Measurements from ENCODE around the gene STK36.
"Not testable (repeated sequence)": the region's sequence is repeated elsewhere in the genome, so short reads cannot be mapped to it uniquely, and the experiment has no call there.

The STK36 gene

GRCh38 chr2:218671097-218671653 lies 711 bp upstream of the STK36 start:
- Histone ChIP-seq H3K4me3 (replicated peaks; ENCODE audit: insufficient read depth, low read length) (peak overlapping the region; percentile 100), H3K27me3 (ENCODE audit: insufficient read depth, poor library complexity, severe bottlenecking) (no peaks in the 10 kb centered on the region), H3K27ac (replicated peaks) (peak overlapping the region; percentile 71)
- no peak for DNase-seq (ENCODE audit: low read depth in 1 of 2, low spot score in 1 of 2)
- no peak for TF ChIP-seq POLR2AphosphoS5 (IDR thresholded peaks at IDR 0.05; ENCODE audit: low read depth)

- H3K4me3 ChIP-seq (replicated peaks; ENCODE audit: insufficient read depth, low read length) = no peak overlapping the region
- peak; percentile 61 to 63 for DNase-seq (ENCODE audit: low read depth in 1 of 2, low spot score in 1 of 2)
- TF ChIP-seq, protein P1, sequence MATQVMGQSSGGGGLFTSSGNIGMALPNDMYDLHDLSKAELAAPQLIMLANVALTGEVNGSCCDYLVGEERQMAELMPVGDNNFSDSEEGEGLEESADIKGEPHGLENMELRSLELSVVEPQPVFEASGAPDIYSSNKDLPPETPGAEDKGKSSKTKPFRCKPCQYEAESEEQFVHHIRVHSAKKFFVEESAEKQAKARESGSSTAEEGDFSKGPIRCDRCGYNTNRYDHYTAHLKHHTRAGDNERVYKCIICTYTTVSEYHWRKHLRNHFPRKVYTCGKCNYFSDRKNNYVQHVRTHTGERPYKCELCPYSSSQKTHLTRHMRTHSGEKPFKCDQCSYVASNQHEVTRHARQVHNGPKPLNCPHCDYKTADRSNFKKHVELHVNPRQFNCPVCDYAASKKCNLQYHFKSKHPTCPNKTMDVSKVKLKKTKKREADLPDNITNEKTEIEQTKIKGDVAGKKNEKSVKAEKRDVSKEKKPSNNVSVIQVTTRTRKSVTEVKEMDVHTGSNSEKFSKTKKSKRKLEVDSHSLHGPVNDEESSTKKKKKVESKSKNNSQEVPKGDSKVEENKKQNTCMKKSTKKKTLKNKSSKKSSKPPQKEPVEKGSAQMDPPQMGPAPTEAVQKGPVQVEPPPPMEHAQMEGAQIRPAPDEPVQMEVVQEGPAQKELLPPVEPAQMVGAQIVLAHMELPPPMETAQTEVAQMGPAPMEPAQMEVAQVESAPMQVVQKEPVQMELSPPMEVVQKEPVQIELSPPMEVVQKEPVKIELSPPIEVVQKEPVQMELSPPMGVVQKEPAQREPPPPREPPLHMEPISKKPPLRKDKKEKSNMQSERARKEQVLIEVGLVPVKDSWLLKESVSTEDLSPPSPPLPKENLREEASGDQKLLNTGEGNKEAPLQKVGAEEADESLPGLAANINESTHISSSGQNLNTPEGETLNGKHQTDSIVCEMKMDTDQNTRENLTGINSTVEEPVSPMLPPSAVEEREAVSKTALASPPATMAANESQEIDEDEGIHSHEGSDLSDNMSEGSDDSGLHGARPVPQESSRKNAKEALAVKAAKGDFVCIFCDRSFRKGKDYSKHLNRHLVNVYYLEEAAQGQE (IDR thresholded peaks at IDR 0.05; ENCODE audit: insufficient replicate concordance, low read depth) = no peak
- H3K27ac ChIP-seq (replicated peaks) = no peak overlapping the region
- H3K27me3 ChIP-seq (ENCODE audit: insufficient read depth, poor library complexity, severe bottlenecking) = no peaks in the 10 kb centered on the region
These were observed 7.2 kb downstream of the STK36 start for GRCh38 chr2:218679119-218679518.

GRCh38 chr2:218680061-218680460 lies 8.2 kb downstream of the STK36 start:
- no peak for DNase-seq (ENCODE audit: low read depth in 1 of 2, low spot score in 1 of 2)
- Histone ChIP-seq H3K27me3 (ENCODE audit: insufficient read depth, poor library complexity, severe bottlenecking) (no peaks in the 10 kb centered on the region), H3K27ac (replicated peaks) (no peak overlapping the region), H3K4me3 (replicated peaks; ENCODE audit: insufficient read depth, low read length) (no peak overlapping the region)
- TF ChIP-seq GABPA (IDR thresholded peaks at IDR 0.05; ENCODE audit: low read depth) = no peak

- H3K27ac ChIP-seq (replicated peaks) = not testable (repeated sequence)
These were observed 15.6 kb downstream of the STK36 start for GRCh38 chr2:218687400-218688060.

GRCh38 chr2:218691234-218691633 lies 19.3 kb downstream of the STK36 start:
- TF ChIP-seq SPI1 (IDR thresholded peaks at IDR 0.05; ENCODE audit: borderline replicate concordance, low read depth) (no peak), GABPA (IDR thresholded peaks at IDR 0.05; ENCODE audit: low read depth) (no peak)
- TF ChIP-seq, protein P2, sequence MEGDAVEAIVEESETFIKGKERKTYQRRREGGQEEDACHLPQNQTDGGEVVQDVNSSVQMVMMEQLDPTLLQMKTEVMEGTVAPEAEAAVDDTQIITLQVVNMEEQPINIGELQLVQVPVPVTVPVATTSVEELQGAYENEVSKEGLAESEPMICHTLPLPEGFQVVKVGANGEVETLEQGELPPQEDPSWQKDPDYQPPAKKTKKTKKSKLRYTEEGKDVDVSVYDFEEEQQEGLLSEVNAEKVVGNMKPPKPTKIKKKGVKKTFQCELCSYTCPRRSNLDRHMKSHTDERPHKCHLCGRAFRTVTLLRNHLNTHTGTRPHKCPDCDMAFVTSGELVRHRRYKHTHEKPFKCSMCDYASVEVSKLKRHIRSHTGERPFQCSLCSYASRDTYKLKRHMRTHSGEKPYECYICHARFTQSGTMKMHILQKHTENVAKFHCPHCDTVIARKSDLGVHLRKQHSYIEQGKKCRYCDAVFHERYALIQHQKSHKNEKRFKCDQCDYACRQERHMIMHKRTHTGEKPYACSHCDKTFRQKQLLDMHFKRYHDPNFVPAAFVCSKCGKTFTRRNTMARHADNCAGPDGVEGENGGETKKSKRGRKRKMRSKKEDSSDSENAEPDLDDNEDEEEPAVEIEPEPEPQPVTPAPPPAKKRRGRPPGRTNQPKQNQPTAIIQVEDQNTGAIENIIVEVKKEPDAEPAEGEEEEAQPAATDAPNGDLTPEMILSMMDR (IDR thresholded peaks at IDR 0.05; ENCODE audit: insufficient read depth, low read length) = no peak
- TF ChIP-seq, protein P1 (IDR thresholded peaks at IDR 0.05; ENCODE audit: insufficient replicate concordance, low read depth) = no peak
- H3K27me3 ChIP-seq (ENCODE audit: insufficient read depth, poor library complexity, severe bottlenecking) = no peaks in the 10 kb centered on the region
- no peak overlapping the region for H3K27ac ChIP-seq (replicated peaks)
- DNase-seq (ENCODE audit: low read depth in 1 of 2, low spot score in 1 of 2) = no peak
- H3K4me3 ChIP-seq (replicated peaks; ENCODE audit: insufficient read depth, low read length) = no peak overlapping the region

More at GRCh38 chr2:218687400-218688060, 15.6 kb downstream of the STK36 start:
- TF ChIP-seq, protein P2 (IDR thresholded peaks at IDR 0.05; ENCODE audit: insufficient read depth, low read length) = peak; percentile 87
- not testable (repeated sequence) for H3K4me3 ChIP-seq (replicated peaks; ENCODE audit: insufficient read depth, low read length); H3K27me3 ChIP-seq (ENCODE audit: insufficient read depth, poor library complexity, severe bottlenecking)
- peak; percentile 37 to 79 for DNase-seq (ENCODE audit: low read depth in 1 of 2, low spot score in 1 of 2)
